Stimulated activated CD8-positive, alpha-beta memory T cell treated with anti-CD3 and anti-CD28 coated beads, Interleukin-4, amount 100 ng/mL, for 4 hours (primary cell): Measurements from ENCODE around the gene CD79B.

Experiments used
- DNase-seq, 2 donors: peaks; one replicate each; pipeline ENCODE4 v3.0.0-alpha.2; 2020; ENCODE audit warnings: low read depth in 2 of 2, low spot score in 1 of 2

The CD79B gene

GRCh38 chr17:63954402-63955063 is 22.4 kb upstream of the CD79B start:
- no peak for DNase-seq

GRCh38 chr17:63950940-63951907 is 19.1 kb upstream of the CD79B start:
- no peak for DNase-seq

DNA sequence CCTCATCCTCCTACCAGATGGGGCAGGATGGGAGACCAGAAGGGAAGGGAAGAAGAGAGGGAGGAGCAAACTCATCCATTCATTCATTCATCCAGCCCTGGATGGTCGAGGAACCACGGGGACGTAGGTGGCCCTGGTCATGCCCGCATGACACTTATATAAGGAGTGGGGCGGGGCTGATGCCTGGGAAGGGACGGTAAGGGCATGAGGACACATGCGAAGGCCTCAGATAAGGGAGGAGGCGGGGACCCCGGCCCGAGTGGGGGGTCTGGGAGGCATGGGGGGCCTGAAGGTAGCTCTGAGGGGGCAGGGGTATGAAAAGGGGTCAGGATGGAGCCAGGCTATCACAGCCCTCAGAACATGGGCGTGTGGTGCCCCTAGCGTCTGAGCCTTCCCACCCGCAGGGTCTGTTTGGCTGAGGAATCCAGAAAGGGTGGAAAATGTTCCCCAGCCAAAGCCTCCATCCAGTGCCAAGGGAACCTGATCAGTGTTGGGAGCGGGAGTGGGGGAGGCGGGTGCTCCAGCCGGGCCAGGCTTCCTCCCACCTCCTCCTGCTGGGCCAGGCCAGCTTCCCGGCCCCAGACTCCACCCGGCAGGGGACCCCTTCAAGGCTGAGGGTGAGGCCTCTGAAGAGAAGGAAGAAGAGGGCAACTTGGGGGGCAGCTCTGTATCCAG is 17.6 kb upstream of the CD79B start:
- no peak for DNase-seq

- no peak for DNase-seq
These were observed 16.4 kb upstream of the CD79B start for GRCh38 chr17:63948521-63948920.

- DNase-seq, result no peak
These were observed 15.7 kb upstream of the CD79B start for GRCh38 chr17:63947711-63948330.

DNA sequence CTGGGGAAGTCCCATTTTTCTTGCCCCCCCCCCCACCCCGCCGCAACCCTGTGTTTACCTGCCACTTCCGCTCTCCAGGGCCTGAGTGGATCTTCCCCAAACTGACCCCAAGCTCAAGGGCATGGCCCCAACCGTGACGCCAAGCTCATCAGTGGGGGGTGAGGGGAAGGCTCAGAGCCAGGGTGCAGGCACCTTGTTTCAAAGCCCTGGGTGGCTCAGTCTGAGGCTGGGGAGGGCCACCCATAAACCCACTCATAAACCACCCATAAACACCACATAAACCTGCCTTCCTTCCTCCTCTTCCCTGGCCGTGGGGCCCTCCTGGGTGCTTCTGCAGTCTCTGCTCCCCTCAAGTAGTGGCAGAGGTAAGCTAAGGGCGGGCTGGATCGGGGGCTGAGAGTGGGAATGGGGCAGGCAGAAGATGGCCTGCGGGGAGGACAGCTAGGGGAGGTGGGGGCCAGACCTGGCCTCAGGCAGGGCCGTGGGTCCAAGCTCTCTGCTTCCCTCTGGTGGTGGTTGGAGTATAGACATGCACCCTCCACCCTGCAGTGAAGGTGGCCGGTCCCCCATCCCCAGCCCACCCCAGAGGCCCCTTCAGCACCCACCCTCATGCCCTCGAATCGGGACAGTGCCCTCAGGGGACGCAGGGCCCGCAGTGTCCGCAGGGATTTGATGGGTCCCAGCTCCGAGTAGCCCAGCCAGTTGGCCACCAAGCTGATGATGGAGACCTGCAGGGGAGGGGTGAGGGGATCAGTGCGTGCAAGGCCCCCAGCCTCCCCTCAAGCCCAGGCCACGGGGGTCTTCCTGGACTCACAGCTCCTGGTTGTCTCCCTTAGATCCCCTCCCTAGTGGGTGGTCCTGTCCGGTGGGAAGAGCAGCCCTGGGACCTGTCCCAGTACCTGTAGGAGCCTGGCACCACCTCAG is 14.6 kb upstream of the CD79B start:
- no peak for DNase-seq

DNA sequence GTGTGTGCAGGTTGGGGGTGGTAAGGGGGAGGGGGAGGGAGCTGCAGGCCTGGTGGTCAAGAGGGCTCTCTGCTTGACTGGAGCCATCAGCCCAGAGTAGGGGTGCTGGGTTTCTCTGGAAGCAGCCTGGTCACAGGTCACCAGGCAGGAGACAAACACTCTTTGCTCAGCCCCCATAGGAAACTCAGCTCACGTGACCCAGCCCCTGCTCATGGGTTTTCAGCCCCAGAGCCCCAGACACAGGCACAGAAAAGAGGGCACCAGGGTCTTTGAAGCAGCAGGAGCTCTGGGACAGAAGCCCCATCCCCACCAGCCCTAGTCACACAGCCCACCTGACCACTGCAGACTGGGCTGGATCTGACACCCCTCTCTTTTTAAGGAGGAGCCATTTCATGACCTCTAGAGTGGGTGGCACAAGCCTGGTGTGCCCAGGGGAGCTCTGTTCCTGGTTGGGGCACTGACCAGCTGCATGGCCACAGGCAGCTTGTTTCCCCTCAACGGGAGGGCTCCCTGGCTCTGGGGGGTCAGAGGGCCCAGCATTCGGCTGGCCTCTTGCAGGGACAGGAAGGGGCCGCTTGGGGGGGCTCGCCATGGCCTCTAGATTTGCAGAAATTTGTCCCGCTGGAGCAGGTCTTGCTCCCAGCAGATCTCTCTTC is 13.8 kb upstream of the CD79B start:
- DNase-seq, result no peak

DNA sequence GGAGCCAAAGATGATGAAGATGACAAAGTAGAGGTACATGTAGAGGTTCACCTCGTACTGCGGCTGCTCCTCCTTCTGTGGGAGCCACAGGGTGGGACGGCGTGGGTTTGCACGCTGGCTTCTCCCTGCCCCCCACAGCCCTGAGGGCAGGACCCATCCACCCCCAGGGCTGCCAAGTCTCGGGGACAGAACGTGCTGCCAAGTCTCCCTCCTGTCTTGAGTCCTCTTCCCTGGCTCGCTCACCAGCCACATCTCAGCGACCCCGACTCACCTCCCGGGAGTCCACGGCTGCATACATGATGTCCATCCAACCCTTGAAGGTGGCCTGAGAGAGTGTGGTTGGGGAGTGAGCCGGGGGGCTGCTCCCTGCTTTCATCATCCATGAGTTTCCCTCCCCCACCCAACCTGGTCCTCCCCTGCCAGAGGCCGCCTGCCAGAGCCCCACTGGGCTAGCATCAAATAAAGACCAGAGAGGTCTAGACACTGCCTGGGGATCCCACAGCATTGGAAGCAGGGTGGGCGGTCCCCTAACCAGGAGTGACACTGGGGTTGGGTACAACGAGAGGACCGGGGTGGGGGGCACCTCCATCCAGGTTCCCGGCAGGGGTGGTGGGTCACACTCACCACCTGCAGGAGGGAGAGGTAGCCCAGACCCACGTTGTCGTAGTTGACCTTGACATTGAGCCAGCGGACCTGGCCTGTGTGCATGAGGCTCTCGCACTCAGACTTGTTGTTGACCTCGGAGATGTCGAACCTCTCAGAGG is 12.8 kb upstream of the CD79B start:
- DNase-seq, result no peak

DNA sequence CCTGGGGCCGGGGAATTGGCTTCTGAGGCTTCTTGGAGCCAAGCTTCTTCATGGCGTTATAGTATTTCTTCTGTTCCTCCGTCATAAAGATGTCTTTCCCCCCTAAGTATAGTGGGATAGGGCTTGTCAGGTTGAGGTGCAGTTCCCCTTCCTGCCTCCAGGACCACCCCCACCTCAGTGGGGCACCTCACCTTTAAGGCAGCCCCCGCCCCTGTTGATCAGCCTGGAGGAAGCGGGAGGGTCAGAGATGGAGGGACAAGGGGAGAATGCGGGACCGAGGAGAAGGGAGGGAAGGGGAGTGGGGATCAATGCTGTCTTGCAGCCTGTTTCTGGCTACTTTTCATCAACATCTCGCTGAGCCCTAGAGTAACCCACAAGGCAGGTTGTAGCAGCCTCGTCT is 11.6 kb upstream of the CD79B start:
- no peak for DNase-seq

- DNase-seq, result no peak
These were observed 10.3 kb upstream of the CD79B start for GRCh38 chr17:63942309-63942985.

DNA sequence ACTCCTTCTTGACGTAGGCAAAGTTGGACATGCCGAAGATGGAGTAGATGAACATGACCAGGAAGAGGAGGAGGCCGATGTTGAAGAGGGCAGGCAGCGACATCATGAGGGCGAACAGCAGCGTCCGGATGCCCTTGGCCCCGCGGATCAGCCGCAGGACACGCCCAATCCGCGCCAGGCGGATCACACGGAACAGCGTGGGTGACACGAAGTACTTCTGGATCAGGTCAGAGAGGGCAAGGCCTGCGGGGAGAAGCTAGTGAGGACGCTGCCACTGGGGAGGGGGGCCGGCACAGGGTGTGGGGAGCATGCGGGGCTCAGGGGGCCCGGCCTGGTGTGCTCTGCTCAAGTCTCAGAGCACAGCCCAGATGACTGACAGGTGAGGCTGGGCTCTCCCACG is 9.6 kb upstream of the CD79B start:
- no peak for DNase-seq

GRCh38 chr17:63941162-63941561 is 9.0 kb upstream of the CD79B start:
- DNase-seq, result no peak

- no peak for DNase-seq
These were observed 8.5 kb upstream of the CD79B start for GRCh38 chr17:63940584-63940983.

- DNase-seq, result no peak
These were observed 7.8 kb upstream of the CD79B start for GRCh38 chr17:63939884-63940283.

- no peak for DNase-seq
These were observed 7.3 kb upstream of the CD79B start for GRCh38 chr17:63939401-63939800.

DNA sequence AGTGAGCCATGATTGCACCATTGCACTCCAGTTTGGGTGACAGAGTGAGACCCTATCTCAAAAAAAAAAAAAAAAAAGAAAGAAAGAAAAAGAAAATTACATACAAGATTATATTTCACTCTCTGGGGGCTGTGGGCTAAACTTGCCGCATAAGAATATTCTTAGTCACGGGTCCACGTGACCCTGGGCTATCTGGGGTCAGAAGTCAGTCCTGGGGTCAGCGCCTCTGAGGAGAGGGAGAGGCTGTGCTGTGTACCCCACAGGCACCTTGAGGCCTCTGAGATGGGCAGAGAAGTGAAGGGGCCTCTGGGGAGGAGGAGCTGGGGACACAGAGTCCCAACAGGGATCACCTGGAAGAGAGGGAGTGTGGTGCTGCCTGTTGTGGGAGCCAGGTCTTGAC is 5.8 kb upstream of the CD79B start:
- no peak for DNase-seq

DNA sequence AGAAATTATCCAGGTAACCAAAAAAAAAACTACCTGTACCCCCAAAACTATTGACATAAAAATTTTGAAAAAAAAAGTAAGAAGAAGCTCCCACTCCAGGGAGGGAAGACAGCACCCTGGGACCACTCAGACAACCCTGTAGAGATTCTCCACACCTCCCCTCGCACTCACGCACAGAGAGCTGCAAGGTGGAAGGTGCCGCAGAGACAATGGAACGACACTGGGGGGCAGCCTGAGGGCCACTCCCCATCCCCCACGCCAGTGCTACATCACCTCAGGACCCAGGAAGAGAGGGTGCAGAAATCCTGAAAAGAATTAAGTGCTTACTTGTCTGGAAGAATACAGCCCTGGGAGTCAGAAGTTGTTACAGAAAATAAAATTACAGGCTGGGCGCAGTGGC is 5.2 kb upstream of the CD79B start:
- no peak for DNase-seq
